Body of pancreas (tissue), 4 donors: Measurements from ENCODE around the gene SKIC8.

Source experiments
- CTCF ChIP-seq, 7 experiments: fragments of 450-650 bp in 4 of 7; fragments of 200-600 bp in 3 of 7; sonication (generic) in 3 of 7; IDR thresholded peaks; one replicate each; pipeline ENCODE4 v1.5.1; 2016 to 2019; ENCODE audit warnings: antibody characterized with exemption in 7 of 7
- POLR2A ChIP-seq, 3 donors: fragments of 450-650 bp; IDR thresholded peaks; one replicate each; pipeline ENCODE4 v1.6.1; 2016; ENCODE audit warnings: antibody characterized with exemption in 3 of 3, mild to moderate bottlenecking in 2 of 3

- TF ChIP-seq CTCF (IDR thresholded peaks at IDR 0.05) (no peak), POLR2A (IDR thresholded peaks at IDR 0.05) (no peak)
Observed at GRCh38 chr15:78323693-78324092, 24.3 kb upstream of the SKIC8 start.
